Measurements from ENCODE around the gene TMEM151B.
"Not testable (repeated sequence)": the region's sequence is repeated elsewhere in the genome, so short reads cannot be mapped to it uniquely, and the experiment has no call there.

Gene TMEM151B

DNA sequence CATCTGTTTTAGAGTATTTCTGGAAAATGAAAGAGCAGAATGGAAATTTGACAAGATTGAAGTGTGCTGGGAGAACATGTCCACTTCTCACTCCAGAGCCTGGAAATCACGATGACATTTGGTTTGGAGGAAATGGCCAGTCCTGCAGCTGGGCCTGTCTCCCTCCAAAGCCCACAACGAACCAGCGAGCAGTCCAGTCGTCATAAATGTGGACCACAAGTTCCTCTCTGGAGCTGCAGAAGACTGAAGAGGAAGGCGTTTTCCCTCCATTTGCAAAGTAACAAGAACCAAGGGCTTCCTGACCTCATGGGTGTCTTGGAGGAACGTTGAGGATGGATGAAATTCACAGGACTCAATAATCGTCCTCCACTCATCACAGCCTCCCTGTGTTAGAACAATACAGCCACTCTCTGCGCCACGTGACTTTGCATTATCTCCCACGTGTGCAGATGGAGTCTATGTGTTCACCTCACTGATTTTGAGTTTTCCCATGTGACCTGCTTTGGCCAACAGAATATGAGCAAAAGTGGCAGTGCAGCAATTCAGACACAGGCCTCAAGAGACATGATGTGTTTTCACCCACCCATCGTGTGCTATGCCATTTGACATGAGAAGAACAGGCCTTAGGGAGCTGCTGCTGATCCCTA, 63.1 kb downstream of the TMEM151B start:
- DNase-seq (ENCODE audit: low read depth in 1 of 2, low spot score in 1 of 2): no peak

GRCh38 chr6:44333942-44334341, 63.7 kb downstream of the TMEM151B start:
- no peak for DNase-seq (ENCODE audit: low read depth in 1 of 2, low spot score in 1 of 2)

- no peak for DNase-seq (ENCODE audit: low read depth in 1 of 2, low spot score in 1 of 2)
Observed at GRCh38 chr6:44335631-44336030, 65.4 kb downstream of the TMEM151B start.

DNA sequence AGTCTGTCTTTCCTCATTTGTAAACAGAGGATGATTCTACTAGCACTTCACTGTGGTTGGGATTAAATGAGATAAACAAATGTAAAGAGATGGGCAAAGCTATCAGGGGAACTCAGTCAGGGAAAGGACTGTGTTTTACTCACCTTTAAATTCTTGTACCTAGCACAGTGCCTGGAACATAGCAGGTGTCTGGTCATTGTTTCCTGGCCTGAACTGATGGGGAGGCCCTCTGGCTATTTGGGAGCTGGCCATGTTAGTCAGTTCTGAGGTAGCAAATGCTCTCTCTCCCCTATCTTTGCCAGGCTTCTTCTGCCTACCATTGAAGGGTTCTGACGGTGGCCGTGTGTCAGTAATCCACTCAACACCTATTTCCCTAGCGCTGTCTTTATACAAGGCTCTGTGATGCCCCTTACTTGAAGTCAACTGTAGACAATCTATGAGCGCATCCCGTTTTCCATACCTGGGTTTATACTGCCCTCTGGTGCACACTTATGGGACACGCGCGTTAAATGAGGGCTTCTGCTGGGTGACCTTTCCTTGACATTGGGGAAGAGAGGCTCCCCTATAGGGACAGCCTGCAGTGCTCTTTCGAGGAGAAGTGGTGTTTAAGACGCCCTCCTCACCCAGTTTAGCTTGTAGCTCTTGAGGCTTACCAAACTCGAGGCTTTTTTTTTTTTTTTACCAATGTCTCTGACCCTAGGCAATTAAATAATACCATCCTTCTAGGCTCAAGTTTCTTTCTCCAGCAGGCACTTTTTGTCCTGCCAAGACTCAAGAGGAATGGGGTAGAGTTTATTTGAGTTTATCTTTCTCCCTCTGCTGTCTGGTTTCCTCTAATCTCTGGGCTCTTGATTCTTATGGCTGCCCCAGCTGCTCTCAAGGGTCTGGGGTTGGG, 68.2 kb downstream of the TMEM151B start:
- DNase-seq (ENCODE audit: low read depth in 1 of 2, low spot score in 1 of 2): peak; percentile 36 to 59

DNA sequence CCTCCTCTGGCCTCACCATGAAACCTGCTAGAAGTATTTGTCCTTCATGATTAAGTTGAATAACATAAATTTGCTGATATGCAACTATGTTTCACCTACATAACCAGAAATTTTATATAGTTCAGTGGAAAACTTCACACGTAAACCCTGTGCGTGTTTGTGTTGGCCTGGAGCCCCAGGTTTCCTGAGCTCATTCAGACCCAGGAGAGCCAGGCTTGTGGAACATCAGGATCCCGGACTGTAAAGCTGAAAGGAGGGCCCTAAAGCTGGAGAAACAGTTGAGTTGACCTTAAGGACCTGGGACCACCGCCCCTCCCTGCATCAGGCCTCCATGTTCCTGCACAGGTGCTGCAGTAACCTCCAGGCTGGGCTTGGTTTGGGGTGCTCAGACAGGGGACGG, 69.1 kb downstream of the TMEM151B start:
- DNase-seq (ENCODE audit: low read depth in 1 of 2, low spot score in 1 of 2): no peak

DNA sequence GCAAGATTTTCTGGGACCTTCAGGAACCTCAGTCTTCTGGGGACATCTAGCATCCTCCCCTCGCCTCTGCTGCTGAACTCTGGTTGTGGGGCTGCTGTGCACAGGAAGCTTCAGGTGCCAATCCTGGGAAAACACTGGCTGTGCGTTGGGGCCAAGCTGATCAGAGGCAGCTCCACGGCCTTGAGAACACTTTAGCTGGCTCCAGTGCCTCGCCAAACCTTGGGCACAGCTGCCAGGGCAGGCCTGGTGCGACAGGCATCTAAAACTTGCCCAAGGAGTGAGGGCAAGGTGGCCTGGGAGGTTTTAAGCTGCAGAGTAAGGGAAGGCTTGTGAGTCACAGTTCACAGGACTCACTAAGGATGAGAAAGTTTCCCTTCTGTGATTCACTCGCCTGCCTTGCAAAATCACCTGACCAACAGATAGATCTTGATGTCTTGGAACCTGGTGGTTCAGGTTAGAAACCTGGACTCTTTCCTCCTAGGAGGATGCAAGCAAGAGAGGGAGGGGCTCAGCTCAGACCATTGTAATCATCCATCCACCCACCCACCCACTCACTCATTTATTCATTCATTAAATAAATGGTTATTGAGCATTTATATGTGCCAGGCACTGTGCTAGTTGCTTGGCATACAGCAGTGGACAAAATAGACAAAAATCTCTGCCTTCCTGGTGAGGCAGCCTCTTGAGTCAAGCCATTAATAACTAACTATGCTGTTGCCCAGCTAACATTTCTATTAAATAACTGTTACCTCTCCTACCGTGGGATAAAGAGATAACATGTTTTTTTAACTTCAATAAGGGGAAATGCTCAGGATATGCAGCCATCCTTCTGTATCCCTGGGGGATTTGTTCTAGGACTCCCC, 69.7 kb downstream of the TMEM151B start:
- no peak for DNase-seq (ENCODE audit: low read depth in 1 of 2, low spot score in 1 of 2)

DNA sequence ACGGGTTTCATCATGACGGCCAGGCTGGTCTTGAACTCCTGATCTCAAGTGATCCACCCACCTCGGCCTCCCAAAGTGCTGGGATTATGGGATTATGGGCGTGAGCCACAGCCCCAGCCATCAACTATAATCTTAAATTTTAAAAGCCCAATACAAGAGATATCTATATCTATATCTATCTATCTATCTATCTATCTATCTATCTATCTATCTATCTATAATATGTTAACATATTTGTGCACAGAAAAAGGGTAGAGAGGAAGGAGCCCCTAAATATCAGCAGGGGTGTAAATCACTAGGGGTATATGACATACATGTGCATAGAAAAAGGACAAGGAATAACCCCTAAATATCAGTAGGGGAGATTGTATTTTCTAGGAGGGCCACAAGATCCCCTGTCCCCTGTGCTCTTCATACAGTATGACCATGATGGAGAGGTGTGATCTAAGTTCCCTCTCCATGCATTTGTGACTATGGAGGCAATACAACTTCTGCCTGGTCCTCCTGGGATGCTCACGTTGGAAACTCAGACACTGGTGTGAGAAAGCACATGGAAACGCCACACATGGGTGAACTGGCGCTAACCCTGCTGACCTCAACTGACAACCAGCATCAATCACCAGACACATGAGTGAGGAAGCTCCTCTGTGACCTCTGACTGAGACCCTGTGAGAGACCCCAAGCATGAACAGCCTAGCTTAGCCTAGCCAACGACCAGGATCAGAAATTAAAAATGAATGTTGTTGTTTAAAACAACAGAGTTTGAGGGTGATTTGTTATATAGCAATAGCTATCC, 71.0 kb downstream of the TMEM151B start:
- DNase-seq (ENCODE audit: low read depth in 1 of 2, low spot score in 1 of 2): no peak

DNA sequence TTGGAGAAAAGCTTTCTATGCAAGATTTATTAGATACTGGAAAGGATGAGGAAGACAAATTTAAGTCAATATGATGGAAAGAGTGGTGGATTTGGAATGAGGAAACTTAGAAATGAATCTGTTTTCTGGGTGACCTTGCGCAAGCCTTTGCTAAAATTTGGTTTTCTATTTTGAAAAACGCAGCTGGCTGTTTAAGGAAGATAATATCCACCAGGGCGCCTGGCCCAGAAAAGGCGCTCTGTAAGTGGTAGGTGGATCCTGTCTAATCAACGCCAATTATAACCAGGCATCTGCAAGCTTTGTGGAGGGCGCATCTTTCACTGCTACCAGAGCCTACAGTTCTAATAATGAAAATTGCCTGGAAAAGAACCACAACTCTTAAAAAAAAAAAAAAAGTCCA, 71.8 kb downstream of the TMEM151B start:
- no peak for DNase-seq (ENCODE audit: low read depth in 1 of 2, low spot score in 1 of 2)

GRCh38 chr6:44342489-44342888, 72.2 kb downstream of the TMEM151B start, which contains the start of gene SPATS1:
Gene SPATS1 (plus strand): TSS chr6:44342650. CDS start chr6:44343096, 446 bp downstream.
- no peak for DNase-seq (ENCODE audit: low read depth in 1 of 2, low spot score in 1 of 2)

- DNase-seq (ENCODE audit: low read depth in 1 of 2, low spot score in 1 of 2): not testable (repeated sequence)
Observed at GRCh38 chr6:44346818-44347217, 76.6 kb downstream of the TMEM151B start.

- no peak for DNase-seq (ENCODE audit: low read depth in 1 of 2, low spot score in 1 of 2)
Observed at GRCh38 chr6:44349904-44350649, 79.8 kb downstream of the TMEM151B start.

DNA sequence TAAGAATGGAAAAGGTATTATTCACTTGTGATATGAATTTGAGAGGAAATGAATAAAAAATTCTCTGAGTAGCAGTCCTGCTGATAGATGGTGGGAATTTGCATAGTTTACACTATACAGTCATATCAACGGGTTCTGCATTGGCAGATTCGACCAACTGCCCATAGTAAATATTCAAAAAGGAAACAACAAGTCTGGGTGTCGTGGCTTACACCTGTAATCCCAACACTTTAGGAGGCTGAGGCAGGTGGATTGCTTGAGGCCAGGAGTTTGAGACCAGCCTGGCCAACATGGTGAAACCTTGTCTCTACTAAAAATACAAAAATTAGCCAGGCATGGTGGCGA, 80.4 kb downstream of the TMEM151B start:
- DNase-seq (ENCODE audit: low read depth in 1 of 2, low spot score in 1 of 2): not testable (repeated sequence)

- no peak for DNase-seq (ENCODE audit: low read depth in 1 of 2, low spot score in 1 of 2)
Observed at GRCh38 chr6:44352259-44352658, 82.0 kb downstream of the TMEM151B start.

GRCh38 chr6:44353336-44353735, 83.1 kb downstream of the TMEM151B start:
- DNase-seq (ENCODE audit: low read depth in 1 of 2, low spot score in 1 of 2): no peak

GRCh38 chr6:44355640-44356039, 85.4 kb downstream of the TMEM151B start:
- no peak for DNase-seq (ENCODE audit: low read depth in 1 of 2, low spot score in 1 of 2)

- no peak for DNase-seq (ENCODE audit: low read depth in 1 of 2, low spot score in 1 of 2)
Observed at GRCh38 chr6:44356487-44356886, 86.2 kb downstream of the TMEM151B start.

All from activated CD4-positive, alpha-beta T cell treated with anti-CD3 and anti-CD28 coated beads, Interleukin-2, amount 50 U/mL, for 24 hours (primary cell).